A549 (cell line): ENCODE results near the gene RAB3C. TPM values are rescaled to one million over a fixed set of nuclear protein-coding genes. Genes with fewer than 3 reads are reported as not detected.

ENCODE experiments used
- ATAC-seq, 2 experiments: fragments of 200-7000 bp in 1 of 2; fragments of >200 bp in 1 of 2; cut with Nextera tagmentation in 1 of 2; cut with Tn5 transposase in 1 of 2; 3 replicates each; pipeline versions ENCODE4 v1.8.0 to v1.9.1; 2018 to 2020; ENCODE audit warnings: mild to moderate bottlenecking in 1 of 2, moderate library complexity in 1 of 2
- CTCF ChIA-PET: fragments of 300-600 bp; sonication (Branson Sonifier 250); formaldehyde crosslinking; extraction: SDS; loops from one replicate; lab custom pipeline; 2021; ENCODE audit warnings: antibody characterized with exemption, inconsistent platforms; lab: Yijun Ruan, JAX
- POLR2A ChIA-PET: fragments of 350-600 bp; formaldehyde crosslinking; extraction: SDS; loops from one replicate; lab custom pipeline; 2021; ENCODE audit warnings: antibody characterized with exemption, inconsistent platforms; lab: Yijun Ruan, JAX
- DNase-seq, 2 experiments: peaks; one replicate each; pipeline versions ENCODE4 v3.0.0 to v3.0.0-alpha.2; 2011 to 2016; ENCODE audit warnings: low read depth in 1 of 2, low spot score in 1 of 2
- FAIRE-seq: peaks from 2 replicates; lab custom pipeline; 2011; peaks lifted over from hg19 to GRCh38; lab: Jason Lieb, UNC
- H3K27ac ChIP-seq, 2 experiments: fragments of >200 bp; sonication (Bioruptor Twin); formaldehyde crosslinking; 3 replicates each; pipeline ENCODE4 v1.5.1; 2016 to 2017
- H3K4me1 ChIP-seq: fragments of >200 bp; sonication (Bioruptor Twin); formaldehyde crosslinking; 3 replicates; pipeline ENCODE4 v1.6.1; 2016
- H3K4me2 ChIP-seq: fragments of >200 bp; sonication (Bioruptor Twin); formaldehyde crosslinking; 3 replicates; pipeline ENCODE4 v1.6.1; 2016
- H3K4me3 ChIP-seq: fragments of >200 bp; sonication (Bioruptor Twin); formaldehyde crosslinking; 3 replicates; pipeline ENCODE4 v1.5.1; 2016
- H3K9me3 ChIP-seq: fragments of >200 bp; sonication (Bioruptor Twin); formaldehyde crosslinking; 3 replicates; pipeline ENCODE4 v1.6.1; 2016
- CBX2 ChIP-seq: fragments of 200-600 bp; sonication (generic); IDR thresholded peaks from 2 replicates; pipeline ENCODE4 v1.6.1; 2016; ENCODE audit warnings: low read depth, mild to moderate bottlenecking, borderline replicate concordance
- EHMT2 ChIP-seq: fragments of 200-600 bp; sonication (generic); IDR thresholded peaks from 2 replicates; pipeline ENCODE4 v1.6.1; 2016; ENCODE audit warnings: antibody characterized with exemption, low read depth, mild to moderate bottlenecking, moderate library complexity
- EP300 ChIP-seq, 2 experiments: fragments of >200 bp; sonication (Bioruptor Twin); formaldehyde crosslinking; IDR thresholded peaks; 2 replicates in 1 of 2; 3 replicates in 1 of 2; pipeline ENCODE4 v1.6.1; 2016 to 2017
- HOXB13 ChIP-seq: fragments of 250-450 bp; sonication (Bioruptor Pico); IDR thresholded peaks from 2 replicates; pipeline ENCODE4 v1.5.0; 2020; ENCODE audit warnings: low read depth, mild to moderate bottlenecking, moderate library complexity
- JUN ChIP-seq, 2 experiments: fragments of >200 bp; sonication (Bioruptor Twin); formaldehyde crosslinking; IDR thresholded peaks; 2 replicates in 1 of 2; 3 replicates in 1 of 2; pipeline ENCODE4 v1.6.1; 2016 to 2017
- JUNB ChIP-seq: fragments of >200 bp; sonication (Bioruptor Twin); formaldehyde crosslinking; IDR thresholded peaks from 2 replicates; pipeline ENCODE4 v1.6.1; 2016
- KDM1A ChIP-seq: fragments of 200-600 bp; sonication (generic); IDR thresholded peaks from 2 replicates; pipeline ENCODE4 v1.6.1; 2016; ENCODE audit warnings: low read depth, mild to moderate bottlenecking
- MAFK ChIP-seq: fragments of 450-650 bp; IDR thresholded peaks from 2 replicates; pipeline ENCODE4 v1.6.1; 2014; ENCODE audit not compliant: partially characterized antibody
- NFE2L2 ChIP-seq: fragments of 150-350 bp; conservative IDR thresholded peaks from 2 replicates; pipeline ENCODE4 v1.6.1; 2014; ENCODE audit warnings: low read length
- ZC3H11A ChIP-seq: fragments of 450-650 bp; IDR thresholded peaks from 2 replicates; pipeline ENCODE4 v1.6.1; 2014; ENCODE audit warnings: antibody characterized with exemption, mild to moderate bottlenecking
- WGBS: methylation state at CpG from one replicate; pipeline ENCODE4 v1.1.6; 2017; ENCODE audit errors: missing lambda C conversion rate; 5-methylcytosine and 5-hydroxymethylcytosine counted together
- polyA plus RNA-seq, 4 experiments: library from polyadenylated mRNA; depleted of rRNA in 3 of 4; stranded (reverse); fragments of >200 nt; fragmentation: RNase III in 1 of 4; extraction: RNeasy Plus Mini Kit Qiagen cat#74134 plus additional on column Dnase treatment in 1 of 4; gene quantifications; 2 replicates in 3 of 4; 3 replicates in 1 of 4; pipeline ENCODE4 v1.2.3, GENCODE V29; 2011 to 2017
- TF ChIP-seq, protein P1 (sequence below): IDR thresholded peaks from 2 replicates; pipeline ENCODE4 v1.6.1; 2012
- TF ChIP-seq, protein P2 (sequence below): fragments of 200-600 bp; sonication (generic); IDR thresholded peaks from 2 replicates; pipeline ENCODE4 v1.6.1; 2016; ENCODE audit warnings: antibody characterized with exemption, mild to moderate bottlenecking, moderate library complexity
- TF ChIP-seq, protein P3 (sequence below): IDR thresholded peaks from 2 replicates; pipeline ENCODE4 v1.6.1; 2012; ENCODE audit warnings: low read depth, borderline replicate concordance
- TF ChIP-seq, protein P4 (sequence below): fragments of 150-350 bp; IDR thresholded peaks from 2 replicates; pipeline ENCODE4 v1.6.1; 2014; ENCODE audit warnings: low read depth, mild to moderate bottlenecking, low read length
- TF ChIP-seq, protein P5 (sequence below): fragments of 250-450 bp; sonication (Bioruptor Pico); IDR thresholded peaks from 2 replicates; pipeline ENCODE4 v1.5.0; 2021; ENCODE audit warnings: mild to moderate bottlenecking, moderate library complexity, borderline replicate concordance
- TF ChIP-seq, protein P6 (sequence below): fragments of >200 bp; sonication (Bioruptor Twin); formaldehyde crosslinking; IDR thresholded peaks from 3 replicates; pipeline ENCODE4 v1.5.1; 2016
- TF ChIP-seq, protein P7 (sequence below): fragments of 450-650 bp; IDR thresholded peaks from 2 replicates; pipeline ENCODE4 v1.6.1; 2014; ENCODE audit warnings: antibody characterized with exemption

RAB3C gene
- polyA plus RNA-seq, 2 of the 4 experiments (the other 2 are of a cell fraction) = not detected

DNA sequence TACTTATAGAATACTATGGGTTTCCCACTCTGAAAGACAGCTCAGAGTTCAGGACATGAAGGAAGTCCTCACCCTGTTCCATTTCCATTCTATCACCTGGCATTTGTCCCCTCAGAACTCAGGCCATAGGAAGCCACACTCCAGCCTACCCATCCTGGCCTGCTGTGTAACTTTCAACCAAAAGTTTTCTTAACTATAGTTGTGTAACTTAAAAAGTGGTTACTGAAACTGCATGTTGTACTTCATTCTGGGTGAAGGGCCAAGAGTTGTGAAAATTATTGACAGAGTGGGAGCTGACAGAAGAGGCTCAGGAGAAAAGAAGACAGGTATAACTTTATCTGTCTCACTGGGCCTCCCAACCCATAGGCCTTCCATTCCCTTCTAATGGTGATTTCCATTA, 212.5 kb downstream of the RAB3C start (continued):
- TF ChIP-seq, protein P1, sequence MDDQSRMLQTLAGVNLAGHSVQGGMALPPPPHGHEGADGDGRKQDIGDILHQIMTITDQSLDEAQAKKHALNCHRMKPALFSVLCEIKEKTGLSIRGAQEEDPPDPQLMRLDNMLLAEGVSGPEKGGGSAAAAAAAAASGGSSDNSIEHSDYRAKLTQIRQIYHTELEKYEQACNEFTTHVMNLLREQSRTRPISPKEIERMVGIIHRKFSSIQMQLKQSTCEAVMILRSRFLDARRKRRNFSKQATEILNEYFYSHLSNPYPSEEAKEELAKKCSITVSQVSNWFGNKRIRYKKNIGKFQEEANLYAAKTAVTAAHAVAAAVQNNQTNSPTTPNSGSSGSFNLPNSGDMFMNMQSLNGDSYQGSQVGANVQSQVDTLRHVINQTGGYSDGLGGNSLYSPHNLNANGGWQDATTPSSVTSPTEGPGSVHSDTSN = no peak

DNA sequence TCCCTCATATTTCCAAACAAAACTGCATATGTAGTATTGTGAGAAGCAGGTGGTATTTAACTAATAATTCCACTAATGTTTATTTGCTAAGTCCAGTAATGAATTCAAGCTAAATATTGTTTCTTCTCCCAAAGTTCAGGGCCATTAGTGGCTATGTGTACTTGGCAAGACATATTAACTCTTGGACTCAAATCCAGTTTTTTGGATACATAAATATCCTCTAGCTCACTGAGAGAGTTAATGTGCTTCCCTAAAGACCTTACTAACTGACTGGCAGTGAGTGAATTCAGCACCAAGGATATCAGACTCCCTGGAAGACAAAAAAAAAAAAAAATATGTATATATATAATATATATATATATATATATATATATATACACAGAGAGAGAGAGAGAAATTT, 214.1 kb downstream of the RAB3C start:
- CTCF ChIA-PET = interaction anchor here (1.1 to 2.0 kb wide), 3 partner anchors 21 to 53 kb away, joined by 4 to 8 read pairs (median 5); no protein-coding TSS in a partner anchor

DNA sequence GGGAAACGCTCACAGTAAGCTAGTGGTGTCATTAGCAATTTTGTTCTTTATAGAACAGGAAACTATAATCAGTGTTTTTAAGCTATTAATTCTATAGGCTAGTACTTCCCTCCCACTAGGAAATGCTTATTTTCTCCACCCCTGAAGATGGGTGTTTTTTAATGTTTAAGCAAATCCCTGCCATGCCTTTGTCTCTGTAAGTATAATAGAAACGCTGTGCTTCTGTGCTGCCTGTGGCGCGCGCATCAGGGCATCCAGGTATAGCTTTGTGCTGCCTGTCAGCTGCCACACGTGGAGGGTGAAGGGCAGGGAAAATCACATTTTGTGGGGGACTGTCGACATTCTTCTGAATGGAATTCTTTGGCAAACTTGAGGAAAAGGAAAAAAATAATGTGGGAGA, 217.5 kb downstream of the RAB3C start:
- Histone ChIP-seq H3K4me3 (no peak overlapping the region), H3K27ac (no peak overlapping the region), H3K4me2 (no peak overlapping the region), H3K4me1 (no peaks in the 10 kb centered on the region), H3K9me3 (no peaks in the 10 kb centered on the region)
- 57% methylated on average over 7 of the region's 7 CpGs for WGBS
- DNase-seq = no peak
- ChIA-PET CTCF (interaction anchor here (1.6 kb wide), 1 partner anchor 10 kb away, joined by 4 read pairs; no protein-coding TSS in a partner anchor), POLR2A (interaction anchor here (0.6 kb wide), 1 partner anchor 9 kb away, joined by 7 read pairs; no protein-coding TSS in a partner anchor)
- ATAC-seq = no peak
- FAIRE-seq = no peak
- TF ChIP-seq CBX2 (no peak), HOXB13 (CRISPR knock-in tag) (no peak), JUNB (no peak), MAFK (no peak), EHMT2 (no peak)
- TF ChIP-seq, protein P2, sequence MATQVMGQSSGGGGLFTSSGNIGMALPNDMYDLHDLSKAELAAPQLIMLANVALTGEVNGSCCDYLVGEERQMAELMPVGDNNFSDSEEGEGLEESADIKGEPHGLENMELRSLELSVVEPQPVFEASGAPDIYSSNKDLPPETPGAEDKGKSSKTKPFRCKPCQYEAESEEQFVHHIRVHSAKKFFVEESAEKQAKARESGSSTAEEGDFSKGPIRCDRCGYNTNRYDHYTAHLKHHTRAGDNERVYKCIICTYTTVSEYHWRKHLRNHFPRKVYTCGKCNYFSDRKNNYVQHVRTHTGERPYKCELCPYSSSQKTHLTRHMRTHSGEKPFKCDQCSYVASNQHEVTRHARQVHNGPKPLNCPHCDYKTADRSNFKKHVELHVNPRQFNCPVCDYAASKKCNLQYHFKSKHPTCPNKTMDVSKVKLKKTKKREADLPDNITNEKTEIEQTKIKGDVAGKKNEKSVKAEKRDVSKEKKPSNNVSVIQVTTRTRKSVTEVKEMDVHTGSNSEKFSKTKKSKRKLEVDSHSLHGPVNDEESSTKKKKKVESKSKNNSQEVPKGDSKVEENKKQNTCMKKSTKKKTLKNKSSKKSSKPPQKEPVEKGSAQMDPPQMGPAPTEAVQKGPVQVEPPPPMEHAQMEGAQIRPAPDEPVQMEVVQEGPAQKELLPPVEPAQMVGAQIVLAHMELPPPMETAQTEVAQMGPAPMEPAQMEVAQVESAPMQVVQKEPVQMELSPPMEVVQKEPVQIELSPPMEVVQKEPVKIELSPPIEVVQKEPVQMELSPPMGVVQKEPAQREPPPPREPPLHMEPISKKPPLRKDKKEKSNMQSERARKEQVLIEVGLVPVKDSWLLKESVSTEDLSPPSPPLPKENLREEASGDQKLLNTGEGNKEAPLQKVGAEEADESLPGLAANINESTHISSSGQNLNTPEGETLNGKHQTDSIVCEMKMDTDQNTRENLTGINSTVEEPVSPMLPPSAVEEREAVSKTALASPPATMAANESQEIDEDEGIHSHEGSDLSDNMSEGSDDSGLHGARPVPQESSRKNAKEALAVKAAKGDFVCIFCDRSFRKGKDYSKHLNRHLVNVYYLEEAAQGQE = no peak
- TF ChIP-seq, protein P3, sequence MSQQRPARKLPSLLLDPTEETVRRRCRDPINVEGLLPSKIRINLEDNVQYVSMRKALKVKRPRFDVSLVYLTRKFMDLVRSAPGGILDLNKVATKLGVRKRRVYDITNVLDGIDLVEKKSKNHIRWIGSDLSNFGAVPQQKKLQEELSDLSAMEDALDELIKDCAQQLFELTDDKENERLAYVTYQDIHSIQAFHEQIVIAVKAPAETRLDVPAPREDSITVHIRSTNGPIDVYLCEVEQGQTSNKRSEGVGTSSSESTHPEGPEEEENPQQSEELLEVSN = no peak

More for the DNA sequence above, 214.1 kb downstream of the RAB3C start:
- no peaks in the 10 kb centered on the region for H3K9me3 ChIP-seq
- POLR2A ChIA-PET = no interaction called here
- ATAC-seq = no peak
- no peak overlapping the region for H3K4me2 ChIP-seq
- no peak for DNase-seq
- no peak overlapping the region for H3K4me3 ChIP-seq
- TF ChIP-seq JUN (IDR thresholded peaks at IDR 0.05) = no peak
- TF ChIP-seq EHMT2 = no peak
- TF ChIP-seq, protein P4, sequence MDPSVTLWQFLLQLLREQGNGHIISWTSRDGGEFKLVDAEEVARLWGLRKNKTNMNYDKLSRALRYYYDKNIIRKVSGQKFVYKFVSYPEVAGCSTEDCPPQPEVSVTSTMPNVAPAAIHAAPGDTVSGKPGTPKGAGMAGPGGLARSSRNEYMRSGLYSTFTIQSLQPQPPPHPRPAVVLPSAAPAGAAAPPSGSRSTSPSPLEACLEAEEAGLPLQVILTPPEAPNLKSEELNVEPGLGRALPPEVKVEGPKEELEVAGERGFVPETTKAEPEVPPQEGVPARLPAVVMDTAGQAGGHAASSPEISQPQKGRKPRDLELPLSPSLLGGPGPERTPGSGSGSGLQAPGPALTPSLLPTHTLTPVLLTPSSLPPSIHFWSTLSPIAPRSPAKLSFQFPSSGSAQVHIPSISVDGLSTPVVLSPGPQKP = no peak
- no peak for TF ChIP-seq EP300 (IDR thresholded peaks at IDR 0.05)
- TF ChIP-seq, protein P5, sequence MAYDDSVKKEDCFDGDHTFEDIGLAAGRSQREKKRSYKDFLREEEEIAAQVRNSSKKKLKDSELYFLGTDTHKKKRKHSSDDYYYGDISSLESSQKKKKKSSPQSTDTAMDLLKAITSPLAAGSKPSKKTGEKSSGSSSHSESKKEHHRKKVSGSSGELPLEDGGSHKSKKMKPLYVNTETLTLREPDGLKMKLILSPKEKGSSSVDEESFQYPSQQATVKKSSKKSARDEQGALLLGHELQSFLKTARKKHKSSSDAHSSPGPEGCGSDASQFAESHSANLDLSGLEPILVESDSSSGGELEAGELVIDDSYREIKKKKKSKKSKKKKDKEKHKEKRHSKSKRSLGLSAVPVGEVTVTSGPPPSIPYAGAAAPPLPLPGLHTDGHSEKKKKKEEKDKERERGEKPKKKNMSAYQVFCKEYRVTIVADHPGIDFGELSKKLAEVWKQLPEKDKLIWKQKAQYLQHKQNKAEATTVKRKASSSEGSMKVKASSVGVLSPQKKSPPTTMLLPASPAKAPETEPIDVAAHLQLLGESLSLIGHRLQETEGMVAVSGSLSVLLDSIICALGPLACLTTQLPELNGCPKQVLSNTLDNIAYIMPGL = no peak
- no peak for TF ChIP-seq HOXB13 (CRISPR knock-in tag)
- no peak for TF ChIP-seq NFE2L2
- TF ChIP-seq, protein P1 = no peak
- no peak for TF ChIP-seq ZC3H11A
- TF ChIP-seq KDM1A = no peak
- TF ChIP-seq, protein P6, sequence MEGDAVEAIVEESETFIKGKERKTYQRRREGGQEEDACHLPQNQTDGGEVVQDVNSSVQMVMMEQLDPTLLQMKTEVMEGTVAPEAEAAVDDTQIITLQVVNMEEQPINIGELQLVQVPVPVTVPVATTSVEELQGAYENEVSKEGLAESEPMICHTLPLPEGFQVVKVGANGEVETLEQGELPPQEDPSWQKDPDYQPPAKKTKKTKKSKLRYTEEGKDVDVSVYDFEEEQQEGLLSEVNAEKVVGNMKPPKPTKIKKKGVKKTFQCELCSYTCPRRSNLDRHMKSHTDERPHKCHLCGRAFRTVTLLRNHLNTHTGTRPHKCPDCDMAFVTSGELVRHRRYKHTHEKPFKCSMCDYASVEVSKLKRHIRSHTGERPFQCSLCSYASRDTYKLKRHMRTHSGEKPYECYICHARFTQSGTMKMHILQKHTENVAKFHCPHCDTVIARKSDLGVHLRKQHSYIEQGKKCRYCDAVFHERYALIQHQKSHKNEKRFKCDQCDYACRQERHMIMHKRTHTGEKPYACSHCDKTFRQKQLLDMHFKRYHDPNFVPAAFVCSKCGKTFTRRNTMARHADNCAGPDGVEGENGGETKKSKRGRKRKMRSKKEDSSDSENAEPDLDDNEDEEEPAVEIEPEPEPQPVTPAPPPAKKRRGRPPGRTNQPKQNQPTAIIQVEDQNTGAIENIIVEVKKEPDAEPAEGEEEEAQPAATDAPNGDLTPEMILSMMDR = no peak
- TF ChIP-seq, protein P7, sequence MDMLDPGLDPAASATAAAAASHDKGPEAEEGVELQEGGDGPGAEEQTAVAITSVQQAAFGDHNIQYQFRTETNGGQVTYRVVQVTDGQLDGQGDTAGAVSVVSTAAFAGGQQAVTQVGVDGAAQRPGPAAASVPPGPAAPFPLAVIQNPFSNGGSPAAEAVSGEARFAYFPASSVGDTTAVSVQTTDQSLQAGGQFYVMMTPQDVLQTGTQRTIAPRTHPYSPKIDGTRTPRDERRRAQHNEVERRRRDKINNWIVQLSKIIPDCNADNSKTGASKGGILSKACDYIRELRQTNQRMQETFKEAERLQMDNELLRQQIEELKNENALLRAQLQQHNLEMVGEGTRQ = no peak
- H3K4me1 ChIP-seq = no peaks in the 10 kb centered on the region
- no peak overlapping the region for H3K27ac ChIP-seq
- FAIRE-seq = no peak
